H1 (cell line): ENCODE data around the gene TGFBR1. TPM values are rescaled to one million over a fixed set of nuclear protein-coding genes. Genes with fewer than 3 reads are reported as not detected.

Source experiments
- CTCF ChIA-PET: fragments of 300-600 bp; sonication (Branson Sonifier 250); formaldehyde crosslinking; loops from one replicate; lab custom pipeline; 2021; ENCODE audit not compliant: partially characterized antibody; lab: Charles Lee
- POLR2A ChIA-PET: fragments of 300-600 bp; sonication (Branson Sonifier 250); formaldehyde crosslinking; loops from one replicate; lab custom pipeline; 2021; ENCODE audit warnings: inconsistent platforms; ENCODE audit not compliant: partially characterized antibody; lab: Charles Lee
- DNase-seq, 2 experiments: peaks; one replicate each; pipeline versions ENCODE4 v3.0.0 to v3.0.0-alpha.2; 2010 to 2022; ENCODE audit warnings: low spot score in 2 of 2, low read depth in 1 of 2, mixed read lengths in 1 of 2
- FAIRE-seq: peaks from 2 replicates; lab custom pipeline; 2011; peaks lifted over from hg19 to GRCh38; lab: Jason Lieb, UNC
- H2AFZ ChIP-seq: 2 replicates; pipeline ENCODE4 v1.8.1; 2012; ENCODE audit warnings: low read length, inconsistent platforms
- H2AK5ac ChIP-seq: 2 replicates; pipeline ENCODE4 v1.6.1; 2013; ENCODE audit warnings: low read depth, low read length
- H2BK120ac ChIP-seq: replicated peaks from 2 replicates; pipeline ENCODE3; 2013; ENCODE audit warnings: low read depth, low read length, inconsistent platforms
- H2BK12ac ChIP-seq: 2 replicates; pipeline ENCODE4 v1.6.1; 2013; ENCODE audit warnings: low read depth, low read length
- H2BK15ac ChIP-seq: 2 replicates; pipeline ENCODE4 v1.6.1; 2013; ENCODE audit warnings: low read length
- H2BK20ac ChIP-seq: 2 replicates; pipeline ENCODE4 v1.6.1; 2013; ENCODE audit warnings: low read length
- H2BK5ac ChIP-seq: 2 replicates; pipeline ENCODE4 v1.6.1; 2013; ENCODE audit warnings: low read depth, low read length
- H3K14ac ChIP-seq: 2 replicates; pipeline ENCODE4 v1.6.1; 2013; ENCODE audit warnings: inconsistent platforms; ENCODE audit not compliant: insufficient read length
- H3K18ac ChIP-seq: 2 replicates; pipeline ENCODE4 v1.6.1; 2013; ENCODE audit warnings: low read length; ENCODE audit errors: extremely low read depth
- H3K23ac ChIP-seq: 2 replicates; pipeline ENCODE4 v1.6.1; 2013; ENCODE audit warnings: inconsistent platforms; ENCODE audit not compliant: insufficient read length
- H3K23me2 ChIP-seq: 2 replicates; pipeline ENCODE4 v1.6.1; 2013; ENCODE audit warnings: low read depth, low read length
- H3K27ac ChIP-seq: 2 replicates; pipeline ENCODE4 v1.6.1; 2011; ENCODE audit warnings: low read depth, low read length, inconsistent platforms
- H3K27me3 ChIP-seq, 4 experiments: replicated peaks in 1 of 4; 1 replicate in 1 of 4; 2 replicates in 3 of 4; pipeline versions ENCODE4 v1.6.1 to v1.8.1; 2011 to 2013; ENCODE audit warnings: low read length in 3 of 4, mild to moderate bottlenecking in 3 of 4, inconsistent platforms in 2 of 4, mixed read lengths in 2 of 4, moderate library complexity in 1 of 4; ENCODE audit not compliant: control insufficient read depth in 3 of 4, insufficient read depth in 3 of 4; ENCODE audit errors: extremely low read depth in 1 of 4
- H3K36me3 ChIP-seq, 4 experiments: 2 replicates each; pipeline versions ENCODE4 v1.6.1 to v1.8.1; 2011 to 2013; ENCODE audit warnings: mild to moderate bottlenecking in 4 of 4, low read length in 3 of 4, moderate library complexity in 2 of 4, control low read depth in 1 of 4, inconsistent platforms in 1 of 4; ENCODE audit not compliant: insufficient read depth in 4 of 4, control insufficient read depth in 2 of 4
- H3K4ac ChIP-seq: replicated peaks from 2 replicates; pipeline ENCODE3; 2013; ENCODE audit warnings: low read length, low read depth, mixed read lengths, inconsistent platforms; ENCODE audit not compliant: insufficient read length
- H3K4me1 ChIP-seq, 4 experiments: replicated peaks in 1 of 4; 1 replicate in 1 of 4; 2 replicates in 3 of 4; pipeline versions ENCODE4 v1.6.1 to v1.8.1; 2011 to 2013; ENCODE audit warnings: low read length in 3 of 4, inconsistent platforms in 2 of 4, mixed read lengths in 1 of 4; ENCODE audit not compliant: insufficient read depth in 4 of 4, control insufficient read depth in 3 of 4
- H3K4me2 ChIP-seq, 2 experiments: 2 replicates each; pipeline versions ENCODE4 v1.6.1 to v1.8.1; 2011 to 2013; ENCODE audit warnings: low read depth in 2 of 2, low read length in 2 of 2, control low read depth in 1 of 2, inconsistent platforms in 1 of 2, mild to moderate bottlenecking in 1 of 2; ENCODE audit not compliant: insufficient read depth in 1 of 2
- H3K4me3 ChIP-seq, 4 experiments: fragments of 200-600, 300-600 bp in 1 of 4; sonication (generic), shearing (Covaris generic), sonication (Bioruptor Twin) in 1 of 4; 2 replicates each; pipeline versions ENCODE4 v1.5.1 to v1.8.1; 2011 to 2016; ENCODE audit warnings: low read length in 4 of 4, low read depth in 3 of 4, control low read depth in 2 of 4, inconsistent platforms in 2 of 4, mild to moderate bottlenecking in 2 of 4, mixed read lengths in 1 of 4, moderate library complexity in 1 of 4; ENCODE audit not compliant: insufficient read depth in 2 of 4; ENCODE audit errors: extremely low read depth in 1 of 4
- H3K56ac ChIP-seq: replicated peaks from 2 replicates; pipeline ENCODE3; 2013; ENCODE audit warnings: low read depth, mild to moderate bottlenecking, mixed read lengths, low read length, inconsistent platforms; ENCODE audit not compliant: insufficient read length
- H3K79me1 ChIP-seq: 2 replicates; pipeline ENCODE4 v1.6.1; 2013; ENCODE audit warnings: low read depth, low read length, control low read depth
- H3K79me2 ChIP-seq, 2 experiments: 2 replicates each; pipeline versions ENCODE4 v1.6.1 to v1.8.1; 2012 to 2013; ENCODE audit warnings: low read length in 2 of 2, mild to moderate bottlenecking in 2 of 2, inconsistent platforms in 1 of 2; ENCODE audit not compliant: insufficient read depth in 2 of 2, control insufficient read depth in 1 of 2
- H3K9ac ChIP-seq, 4 experiments: replicated peaks in 1 of 4; 1 replicate in 1 of 4; 2 replicates in 3 of 4; pipeline versions ENCODE4 v1.6.1 to v1.8.1; 2011 to 2013; ENCODE audit warnings: low read depth in 3 of 4, low read length in 3 of 4, control low read depth in 2 of 4, mild to moderate bottlenecking in 2 of 4, moderate library complexity in 2 of 4, inconsistent platforms in 1 of 4; ENCODE audit errors: extremely low read depth in 1 of 4
- H3K9me3 ChIP-seq, 2 experiments: 2 replicates each; pipeline versions ENCODE4 v1.6.1 to v1.8.1; 2012 to 2013; ENCODE audit warnings: mild to moderate bottlenecking in 2 of 2, moderate library complexity in 2 of 2, control low read depth in 1 of 2, inconsistent platforms in 1 of 2, low read depth in 1 of 2, low read length in 1 of 2, mixed read lengths in 1 of 2; ENCODE audit not compliant: insufficient read depth in 2 of 2
- H4K20me1 ChIP-seq, 2 experiments: replicated peaks in 1 of 2; 2 replicates each; pipeline versions ENCODE3 to v1.8.1; 2011 to 2013; ENCODE audit warnings: inconsistent platforms in 2 of 2, low read length in 2 of 2, mild to moderate bottlenecking in 1 of 2; ENCODE audit not compliant: insufficient read depth in 2 of 2, control insufficient read depth in 1 of 2
- H4K5ac ChIP-seq: 2 replicates; pipeline ENCODE4 v1.6.1; 2013; ENCODE audit warnings: low read length, low read depth, mixed read lengths, inconsistent platforms; ENCODE audit not compliant: insufficient read length
- H4K8ac ChIP-seq: 2 replicates; pipeline ENCODE4 v1.8.0; 2013; ENCODE audit warnings: mild to moderate bottlenecking, moderate library complexity, low read length, inconsistent platforms; ENCODE audit not compliant: insufficient read depth; ENCODE audit errors: extremely low read depth
- H4K91ac ChIP-seq: replicated peaks from 2 replicates; pipeline ENCODE3; 2013; ENCODE audit warnings: low read length, mixed read lengths, inconsistent platforms; ENCODE audit not compliant: insufficient read length
- ATF3 ChIP-seq: IDR thresholded peaks from 2 replicates; pipeline ENCODE4 v1.6.1; 2011; ENCODE audit warnings: low read depth, mild to moderate bottlenecking, low read length; ENCODE audit not compliant: insufficient read depth
- BRCA1 ChIP-seq: IDR thresholded peaks from 2 replicates; pipeline ENCODE4 v1.6.1; 2012; ENCODE audit warnings: low read depth, low read length, improper control_type of control experiment
- CBX8 ChIP-seq: fragments of 300-800, 300-1000 bp; sonication (generic); IDR thresholded peaks from 2 replicates; pipeline ENCODE4 v1.7.1; 2016; ENCODE audit warnings: low read depth, low read length, borderline replicate concordance
- CTBP2 ChIP-seq: IDR thresholded peaks from 2 replicates; pipeline ENCODE4 v1.7.0; 2011; ENCODE audit warnings: borderline replicate concordance, mild to moderate bottlenecking, moderate library complexity, mixed read lengths, low read length; ENCODE audit not compliant: insufficient read depth, insufficient read length
- GABPA ChIP-seq: IDR thresholded peaks from 2 replicates; pipeline ENCODE4 v1.6.1; 2011; ENCODE audit warnings: mild to moderate bottlenecking, low read length, moderate library complexity, borderline replicate concordance; ENCODE audit not compliant: insufficient read depth
- HDAC2 ChIP-seq, 2 experiments: fragments of 300-600 bp in 1 of 2; sonication (generic) in 1 of 2; IDR thresholded peaks; 2 replicates each; pipeline ENCODE4 v1.6.1; 2011 to 2012; ENCODE audit warnings: low read depth in 2 of 2, low read length in 2 of 2, mild to moderate bottlenecking in 2 of 2, moderate library complexity in 2 of 2, borderline replicate concordance in 1 of 2, inconsistent platforms in 1 of 2
- RBBP5 ChIP-seq: IDR thresholded peaks from 2 replicates; pipeline ENCODE4 v1.7.1; 2012; ENCODE audit warnings: low read depth, mild to moderate bottlenecking, inconsistent platforms, low read length, moderate library complexity, borderline replicate concordance
- SP2 ChIP-seq: IDR thresholded peaks from 2 replicates; pipeline ENCODE4 v1.6.1; 2012; ENCODE audit warnings: mild to moderate bottlenecking, low read length, inconsistent platforms
- SRF ChIP-seq: IDR thresholded peaks from 2 replicates; pipeline ENCODE4 v1.6.1; 2011; ENCODE audit warnings: mild to moderate bottlenecking, low read depth, low read length, moderate library complexity
- YY1 ChIP-seq: IDR thresholded peaks from 2 replicates; pipeline ENCODE4 v1.6.1; 2011; ENCODE audit warnings: low read depth, mild to moderate bottlenecking, low read length
- WGBS, 2 experiments: shearing (Covaris generic) in 1 of 2; methylation state at CpG; one replicate each; pipeline versions ENCODE4 v1.1.6 to v1.1.7; 2013 to 2015; ENCODE audit warnings: low lambda C conversion rate in 2 of 2, mixed read lengths in 2 of 2, inconsistent platforms in 1 of 2, low coverage in 1 of 2, missing lambda C conversion rate in 1 of 2; ENCODE audit not compliant: insufficient replicate concordance in 2 of 2, insufficient coverage in 1 of 2, insufficient read length in 1 of 2; ENCODE audit errors: extremely low coverage in 1 of 2, missing lambda C conversion rate in 1 of 2; 5-methylcytosine and 5-hydroxymethylcytosine counted together
- polyA plus RNA-seq, 7 experiments: library from polyadenylated mRNA; depleted of rRNA in 3 of 7; stranded (reverse) in 5 of 7; unstranded in 2 of 7; fragments of >200 nt in 5 of 7; fragments of 200-250 nt in 2 of 7; gene quantifications; 1 replicate in 5 of 7; 2 replicates in 1 of 7; 4 replicates in 1 of 7; pipeline versions ENCODE4 v1.2.1 to v1.2.3, GENCODE V29; 2011 to 2013; ENCODE audit warnings: missing spikeins in 2 of 7, mixed read lengths in 2 of 7
- total RNA-seq: library from RNA; stranded (reverse); fragmentation: NEBNext Ultra II Directional; extraction: Animal tissue kit (Norgen Biotek cat#: 25700); gene quantifications from 2 replicates; pipeline ENCODE4 v1.2.1, GENCODE V29; 2021

Gene TGFBR1
- total and polyA plus RNA-seq, 2 of the 8 experiments (the other 6 are each of a cell fraction or from before 2014, with no cell fraction given), result 16.8 to 52.4 TPM

DNA sequence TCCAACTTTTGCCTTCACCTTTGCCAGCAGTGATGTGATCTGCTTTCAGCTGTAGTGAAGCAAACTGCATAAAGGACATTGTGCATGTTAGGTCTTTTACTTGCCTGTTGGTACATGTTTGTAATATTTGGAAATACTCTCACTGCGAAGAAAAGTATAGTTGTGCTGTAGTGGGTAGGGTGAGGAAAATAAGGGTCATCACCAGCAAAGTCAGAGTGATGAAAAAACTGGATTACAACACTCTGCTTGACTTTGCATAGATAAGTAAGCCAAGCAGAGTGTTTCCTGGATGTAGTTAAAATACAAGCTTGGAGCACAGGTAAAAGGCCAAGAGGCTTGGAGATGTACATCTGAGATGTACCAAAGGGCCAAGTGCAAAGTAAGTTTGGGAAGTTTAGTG, 16.7 kb downstream of the TGFBR1 start:
- no peak overlapping the region for H2AK5ac ChIP-seq
- peaks cover 0 to 2% (median 0%) of the 10 kb centered on the region in 4 experiments; a peak in 2 of 7 replicates for H3K4me1 ChIP-seq
- H3K36me3 ChIP-seq, result 0 out of 8 replicates have a peak, but pooled peaks cover 0 to 3% (median 0%) of the 10 kb centered on the region in 4 experiments
- H3K27ac ChIP-seq, result no peak overlapping the region
- no peak overlapping the region for H4K5ac ChIP-seq
- H3K9ac ChIP-seq, result no peak overlapping the region
- no peak overlapping the region for H3K4me2 ChIP-seq
- DNase-seq (no peak), FAIRE-seq (no peak)
- H2BK12ac ChIP-seq, result no peak overlapping the region
- H3K23ac ChIP-seq, result no peak overlapping the region
- ChIA-PET CTCF (interaction anchor here (1.2 to 1.6 kb wide), 2 partner anchors 19 to 146 kb away, joined by 5 read pairs; no protein-coding TSS in a partner anchor), POLR2A (interaction anchor here (1.2 kb wide), 1 partner anchor 121 kb away, joined by 3 read pairs; no protein-coding TSS in a partner anchor)
- H3K4ac ChIP-seq, result no peak overlapping the region
- no peak overlapping the region for H2BK5ac ChIP-seq
- no peak overlapping the region for H3K14ac ChIP-seq
- H2BK120ac ChIP-seq, result no peak overlapping the region
- H4K20me1 ChIP-seq, result peaks cover 3 to 5% of the 10 kb centered on the region in 2 experiments
- H4K8ac ChIP-seq, result no peak overlapping the region
- H2BK20ac ChIP-seq, result no peak overlapping the region
- no peak overlapping the region for H2AFZ ChIP-seq
- no peaks in the 10 kb centered on the region for H3K27me3 ChIP-seq
- peaks cover 0 to 1% of the 10 kb centered on the region in 2 experiments; a peak in 2 of 4 replicates for H3K9me3 ChIP-seq
- no peak overlapping the region for H3K4me3 ChIP-seq
- H3K79me1 ChIP-seq, result peaks cover 3% of the 10 kb centered on the region
- 80% methylated on average over 1 of the region's 1 CpG; no CpG with 5 or more reads in 1 of the 2 experiments for WGBS, 2 experiments
- H3K79me2 ChIP-seq, result peaks cover 0 to 98% of the 10 kb centered on the region in 2 experiments; a peak in 3 of 4 replicates
- no peaks in the 10 kb centered on the region for H3K23me2 ChIP-seq
- H4K91ac ChIP-seq, result no peak overlapping the region
- no peak overlapping the region for H2BK15ac ChIP-seq
- H3K56ac ChIP-seq, result no peak overlapping the region
- H3K18ac ChIP-seq, result no peak overlapping the region
- TF ChIP-seq YY1, result no peak
- TF ChIP-seq GABPA, result no peak
- TF ChIP-seq ATF3, result no peak
- TF ChIP-seq RBBP5, result no peak
- TF ChIP-seq BRCA1, result no peak
- no peak for TF ChIP-seq CBX8
- TF ChIP-seq CTBP2, result no peak
- no peak for TF ChIP-seq HDAC2 (IDR thresholded peaks at IDR 0.05; ENCODE audit: borderline replicate concordance in 1 of 2, low read depth in 2 of 2, low read length in 2 of 2)
- no peak for TF ChIP-seq SP2
- no peak for TF ChIP-seq SRF
